CD8-positive, alpha-beta memory T cell (primary cell): ENCODE results near the gene TOMM5. TPM values are rescaled to one million over a fixed set of nuclear protein-coding genes. Genes with fewer than 3 reads are reported as not detected.

Experiments used
- CTCF ChIA-PET: fragments of 350-600 bp; sonication (Branson Sonifier 250); formaldehyde crosslinking; loops from one replicate; lab custom pipeline; 2021; ENCODE audit warnings: antibody characterized with exemption; lab: Charles Lee
- POLR2A ChIA-PET: fragments of 350-600 bp; sonication (Branson Sonifier 250); formaldehyde crosslinking; loops from one replicate; lab custom pipeline; 2021; ENCODE audit warnings: antibody characterized with exemption; lab: Charles Lee
- DNase-seq, 5 donors: peaks; one replicate each; pipeline versions ENCODE4 v3.0.0 to v3.0.0-alpha.2; 2020 to 2022; ENCODE audit warnings: mixed read lengths in 1 of 5
- H3K27ac ChIP-seq: one replicate; pipeline ENCODE4 v1.7.0; 2013; ENCODE audit warnings: low read depth, mild to moderate bottlenecking, low read length, moderate library complexity
- H3K27me3 ChIP-seq: 2 replicates; pipeline ENCODE4 v1.7.0; 2013; ENCODE audit warnings: low read length, mild to moderate bottlenecking; ENCODE audit not compliant: insufficient read depth, poor library complexity, severe bottlenecking
- H3K36me3 ChIP-seq: 2 replicates; pipeline ENCODE4 v1.7.0; 2013; ENCODE audit warnings: mild to moderate bottlenecking, low read length, moderate library complexity; ENCODE audit not compliant: insufficient read depth
- H3K4me1 ChIP-seq: 2 replicates; pipeline ENCODE4 v1.7.0; 2013; ENCODE audit warnings: mild to moderate bottlenecking, low read length, moderate library complexity; ENCODE audit not compliant: insufficient read depth
- H3K4me3 ChIP-seq: 2 replicates; pipeline ENCODE4 v1.7.0; 2013; ENCODE audit warnings: mild to moderate bottlenecking, low read length
- H3K9me3 ChIP-seq: 2 replicates; pipeline ENCODE4 v1.7.0; 2013; ENCODE audit warnings: mild to moderate bottlenecking, low read length
- H3K27ac Mint-ChIP-seq, 8 donors: one replicate each; pipeline ENCODE4 v1.8.0; 2020 to 2021; ENCODE audit warnings: mixed read lengths in 8 of 8, mild to moderate bottlenecking in 6 of 8, inconsistent platforms in 3 of 8, moderate library complexity in 3 of 8
- H3K27me3 Mint-ChIP-seq, 2 donors: one replicate each; pipeline ENCODE4 v1.8.0; 2020 to 2021; ENCODE audit warnings: mixed read lengths in 2 of 2, mild to moderate bottlenecking in 1 of 2, moderate library complexity in 1 of 2
- H3K36me3 Mint-ChIP-seq, 3 donors: one replicate each; pipeline ENCODE4 v1.8.0; 2020 to 2021; ENCODE audit warnings: mixed read lengths in 3 of 3, inconsistent platforms in 1 of 3, mild to moderate bottlenecking in 1 of 3
- H3K4me1 Mint-ChIP-seq, 3 donors: one replicate each; pipeline ENCODE4 v1.8.0; 2020 to 2021; ENCODE audit warnings: mixed read lengths in 3 of 3, inconsistent platforms in 1 of 3, mild to moderate bottlenecking in 1 of 3
- H3K4me3 Mint-ChIP-seq, 7 donors: one replicate each; pipeline ENCODE4 v1.8.0; 2020 to 2021; ENCODE audit warnings: mixed read lengths in 7 of 7, mild to moderate bottlenecking in 6 of 7, moderate library complexity in 4 of 7, inconsistent platforms in 2 of 7
- H3K9me3 Mint-ChIP-seq, 5 donors: one replicate each; pipeline ENCODE4 v1.8.0; 2020 to 2022; ENCODE audit warnings: mixed read lengths in 5 of 5, mild to moderate bottlenecking in 3 of 5, moderate library complexity in 2 of 5, inconsistent platforms in 1 of 5
- polyA plus RNA-seq: library from polyadenylated mRNA; unstranded; fragments of 300-500 nt; fragmentation: Illumina TruSeq; gene quantifications from one replicate; pipeline ENCODE4 v1.2.3, GENCODE V29; 2021
- total RNA-seq, 2 experiments: library from RNA; stranded (reverse); gene quantifications; one replicate each; pipeline ENCODE4 v1.2.3, GENCODE V29; 2021

The TOMM5 gene
- total and polyA plus RNA-seq, 3 experiments from 2014 or later = 200 to 227 (median 222) TPM

DNA sequence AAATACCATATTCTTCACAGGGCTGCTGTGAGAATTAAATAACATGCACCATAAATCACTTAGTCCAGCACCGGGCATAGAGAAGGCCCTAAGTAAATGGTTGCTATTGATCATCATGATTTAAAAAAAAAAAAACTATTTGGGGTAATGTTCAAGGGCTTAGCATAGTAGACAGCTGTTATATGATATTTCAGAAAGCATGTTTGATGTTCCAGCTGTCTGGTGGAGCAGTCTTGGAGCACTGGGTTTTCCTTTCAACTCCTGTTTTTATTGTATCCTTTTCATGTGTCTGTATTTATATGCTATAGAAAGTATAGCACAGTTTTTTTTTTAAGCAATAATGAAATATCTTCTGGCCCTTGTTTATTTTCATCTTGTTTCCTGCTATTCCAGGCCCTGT lies 28.0 kb upstream of the TOMM5 start:
- H3K36me3 ChIP-seq = no peaks in the 10 kb centered on the region
- Mint-ChIP-seq H3K27ac (no peak overlapping the region), H3K4me1 (no peaks in the 10 kb centered on the region), H3K36me3 (no peaks in the 10 kb centered on the region), H3K27me3 (peaks cover 8 to 15% of the 10 kb centered on the region in 2 donors), H3K9me3 (no peaks in the 10 kb centered on the region), H3K4me3 (no peak overlapping the region)
- H3K27me3 ChIP-seq = no peaks in the 10 kb centered on the region
- no peak for DNase-seq
- H3K9me3 ChIP-seq = no peaks in the 10 kb centered on the region
- CTCF ChIA-PET = no interaction called here
- H3K27ac ChIP-seq = no peak overlapping the region
- H3K4me3 ChIP-seq = no peak overlapping the region
- POLR2A ChIA-PET = no interaction called here
- no peaks in the 10 kb centered on the region for H3K4me1 ChIP-seq

DNA sequence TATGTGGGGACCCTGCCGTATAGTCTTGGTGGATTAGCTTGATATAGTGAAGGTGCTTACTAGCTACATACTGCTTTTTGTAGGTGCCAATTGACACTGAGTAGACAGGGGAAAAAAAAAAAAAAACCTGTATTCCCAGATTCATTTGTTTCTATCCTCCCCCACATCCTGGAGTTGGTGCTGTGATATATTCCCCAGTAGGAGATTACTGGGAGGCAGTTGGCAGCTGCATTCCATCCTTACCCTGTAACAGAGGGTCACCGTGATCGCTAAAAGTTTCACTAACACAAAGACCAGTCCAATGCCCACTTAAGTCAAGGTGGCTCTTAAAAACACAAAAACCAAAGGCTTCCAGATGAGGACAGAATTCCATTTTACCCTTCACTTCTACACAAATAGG lies 27.4 kb upstream of the TOMM5 start:
- H3K36me3 ChIP-seq = no peaks in the 10 kb centered on the region
- no peaks in the 10 kb centered on the region for H3K27me3 ChIP-seq
- Mint-ChIP-seq H3K4me3 (no peak overlapping the region), H3K9me3 (no peaks in the 10 kb centered on the region), H3K4me1 (no peaks in the 10 kb centered on the region), H3K36me3 (no peaks in the 10 kb centered on the region), H3K27me3 (peaks cover 8 to 15% of the 10 kb centered on the region in 2 donors), H3K27ac (peak overlapping the region in 1 of 8 donors; percentile 17)
- no peak overlapping the region for H3K27ac ChIP-seq
- ChIA-PET POLR2A (no interaction called here), CTCF (no interaction called here)
- no peaks in the 10 kb centered on the region for H3K4me1 ChIP-seq
- H3K9me3 ChIP-seq = no peaks in the 10 kb centered on the region
- DNase-seq = no peak
- H3K4me3 ChIP-seq = no peak overlapping the region

- H3K27me3 ChIP-seq = no peaks in the 10 kb centered on the region
- Mint-ChIP-seq H3K27ac (no peak overlapping the region), H3K36me3 (no peaks in the 10 kb centered on the region), H3K27me3 (peaks cover 8 to 15% of the 10 kb centered on the region in 2 donors), H3K9me3 (no peaks in the 10 kb centered on the region), H3K4me3 (no peak overlapping the region), H3K4me1 (no peaks in the 10 kb centered on the region)
- no peaks in the 10 kb centered on the region for H3K36me3 ChIP-seq
- H3K9me3 ChIP-seq = no peaks in the 10 kb centered on the region
- H3K4me3 ChIP-seq = no peak overlapping the region
- POLR2A ChIA-PET = no interaction called here
- CTCF ChIA-PET = no interaction called here
- DNase-seq = no peak
- H3K4me1 ChIP-seq = no peaks in the 10 kb centered on the region
- no peak overlapping the region for H3K27ac ChIP-seq
These were observed 26.4 kb upstream of the TOMM5 start for GRCh38 chr9:37618817-37619216.

DNA sequence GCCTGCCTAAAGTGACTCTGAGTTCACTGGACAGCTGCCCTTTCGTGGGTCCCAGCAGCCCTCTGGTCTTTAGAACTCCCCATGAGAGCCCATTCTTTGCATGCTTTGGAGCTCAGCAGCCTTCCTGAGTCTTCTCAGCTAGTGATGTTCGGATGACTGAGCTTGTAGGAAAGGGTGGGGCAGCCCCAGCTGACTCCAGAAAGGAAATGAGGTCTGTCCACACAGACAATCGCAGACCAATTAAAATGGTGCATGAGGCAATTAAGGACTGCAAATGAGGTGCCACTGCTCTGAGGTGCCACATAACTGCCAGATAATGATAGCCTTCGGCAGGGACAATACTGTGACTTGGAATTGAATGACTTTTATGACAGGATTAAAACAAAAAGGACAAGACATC lies 25.4 kb upstream of the TOMM5 start:
- Mint-ChIP-seq H3K27ac (no peak overlapping the region), H3K4me3 (no peak overlapping the region), H3K4me1 (no peaks in the 10 kb centered on the region), H3K27me3 (peaks cover 8 to 19% of the 10 kb centered on the region in 2 donors), H3K36me3 (no peaks in the 10 kb centered on the region), H3K9me3 (no peaks in the 10 kb centered on the region)
- Histone ChIP-seq H3K27ac (no peak overlapping the region), H3K4me3 (no peak overlapping the region), H3K36me3 (no peaks in the 10 kb centered on the region), H3K27me3 (no peaks in the 10 kb centered on the region), H3K9me3 (no peaks in the 10 kb centered on the region), H3K4me1 (no peaks in the 10 kb centered on the region)
- ChIA-PET CTCF (no interaction called here), POLR2A (no interaction called here)
- no peak for DNase-seq

- H3K9me3 Mint-ChIP-seq = no peaks in the 10 kb centered on the region
- Histone ChIP-seq H3K36me3 (no peaks in the 10 kb centered on the region), H3K4me1 (no peaks in the 10 kb centered on the region), H3K4me3 (no peak overlapping the region), H3K9me3 (no peaks in the 10 kb centered on the region), H3K27ac (no peak overlapping the region), H3K27me3 (no peaks in the 10 kb centered on the region)
- no peak overlapping the region for H3K27ac Mint-ChIP-seq
- no peaks in the 10 kb centered on the region for H3K4me1 Mint-ChIP-seq
- POLR2A ChIA-PET = no interaction called here
- DNase-seq = no peak
- CTCF ChIA-PET = no interaction called here
- H3K36me3 Mint-ChIP-seq = no peaks in the 10 kb centered on the region
- H3K27me3 Mint-ChIP-seq = peaks cover 8 to 23% of the 10 kb centered on the region in 2 donors
- H3K4me3 Mint-ChIP-seq = no peak overlapping the region
These were observed 24.8 kb upstream of the TOMM5 start for GRCh38 chr9:37617161-37617560.

DNA sequence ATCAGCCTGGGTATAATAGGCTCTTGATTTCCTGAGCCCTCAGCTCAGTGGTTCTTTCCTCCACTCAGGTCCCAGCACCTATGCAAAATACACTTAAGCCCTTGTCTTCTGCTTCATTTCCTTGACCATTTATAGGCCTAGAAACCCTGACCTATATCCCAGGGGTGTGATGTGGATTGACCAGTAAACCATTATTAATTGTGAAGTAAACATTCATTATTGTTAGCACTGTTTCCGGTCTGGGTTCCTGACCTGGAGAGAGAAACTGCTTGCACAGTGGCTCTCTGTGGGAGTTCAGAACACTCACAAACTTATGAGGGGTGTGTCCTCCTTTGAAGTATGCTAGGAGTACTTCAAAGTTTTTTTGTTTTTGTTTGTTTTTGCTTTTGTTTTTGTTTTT lies 19.6 kb upstream of the TOMM5 start:
- ChIA-PET CTCF (interaction anchor here (1.0 kb wide), 1 partner anchor 10 kb away, joined by 3 read pairs; no protein-coding TSS in a partner anchor), POLR2A (no interaction called here)
- Mint-ChIP-seq H3K4me3 (no peak overlapping the region), H3K4me1 (peaks cover 0 to 13% (median 0%) of the 10 kb centered on the region in 3 donors), H3K27me3 (peaks cover 2 to 36% of the 10 kb centered on the region in 2 donors), H3K9me3 (no peaks in the 10 kb centered on the region), H3K36me3 (no peaks in the 10 kb centered on the region), H3K27ac (no peak overlapping the region)
- Histone ChIP-seq H3K27ac (no peak overlapping the region), H3K9me3 (no peaks in the 10 kb centered on the region), H3K4me1 (no peaks in the 10 kb centered on the region), H3K36me3 (no peaks in the 10 kb centered on the region), H3K4me3 (no peak overlapping the region), H3K27me3 (no peaks in the 10 kb centered on the region)
- no peak for DNase-seq

- Histone ChIP-seq H3K9me3 (no peaks in the 10 kb centered on the region), H3K27ac (no peak overlapping the region), H3K4me3 (no peak overlapping the region), H3K36me3 (no peaks in the 10 kb centered on the region), H3K4me1 (no peaks in the 10 kb centered on the region), H3K27me3 (no peaks in the 10 kb centered on the region)
- Mint-ChIP-seq H3K36me3 (no peaks in the 10 kb centered on the region), H3K4me3 (no peak overlapping the region), H3K9me3 (no peaks in the 10 kb centered on the region), H3K27me3 (peaks cover 3 to 36% of the 10 kb centered on the region in 2 donors), H3K4me1 (peaks cover 0 to 13% (median 0%) of the 10 kb centered on the region in 3 donors), H3K27ac (no peak overlapping the region)
- no peak for DNase-seq
- POLR2A ChIA-PET = no interaction called here
- CTCF ChIA-PET = interaction anchor here (1.0 kb wide), 1 partner anchor 9 kb away, joined by 3 read pairs; no protein-coding TSS in a partner anchor
These were observed 18.6 kb upstream of the TOMM5 start for GRCh38 chr9:37611014-37611413.

DNA sequence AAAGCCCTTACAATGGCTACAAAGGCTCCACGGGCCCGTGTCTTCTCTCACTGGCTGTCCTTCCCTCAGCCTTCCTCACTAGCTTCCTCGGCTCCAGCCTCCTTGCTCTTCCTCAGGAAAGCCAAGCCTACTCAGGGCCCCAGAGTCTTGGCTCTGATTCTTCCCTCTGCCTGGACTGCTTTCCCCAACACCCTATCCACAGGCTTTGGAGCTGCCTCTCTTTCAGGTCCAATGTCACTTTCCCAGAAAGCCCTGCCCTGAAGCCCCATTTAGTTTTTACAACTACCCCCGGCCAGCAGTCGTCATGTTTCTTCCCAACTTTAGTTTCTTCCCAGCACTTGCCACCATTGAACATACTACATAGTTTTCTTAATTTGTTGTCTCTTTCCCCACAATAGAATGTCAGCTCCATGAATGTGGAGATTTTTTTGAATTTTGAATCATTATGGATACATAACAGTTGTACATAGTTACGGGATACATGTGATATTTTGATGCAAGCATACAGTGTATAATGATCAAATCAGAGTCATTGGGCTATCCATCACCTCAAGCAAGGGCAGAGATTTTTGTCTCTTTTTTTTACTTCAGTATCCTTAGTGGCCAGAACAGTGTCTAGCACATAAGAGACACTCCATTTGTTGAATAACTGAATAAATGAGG lies 17.5 kb upstream of the TOMM5 start:
- Histone ChIP-seq H3K27ac (no peak overlapping the region), H3K4me3 (no peak overlapping the region), H3K36me3 (no peaks in the 10 kb centered on the region), H3K9me3 (no peaks in the 10 kb centered on the region), H3K27me3 (no peaks in the 10 kb centered on the region), H3K4me1 (no peaks in the 10 kb centered on the region)
- POLR2A ChIA-PET = no interaction called here
- no peak overlapping the region for H3K4me3 Mint-ChIP-seq
- DNase-seq = no peak
- peaks cover 0 to 13% (median 0%) of the 10 kb centered on the region in 3 donors for H3K4me1 Mint-ChIP-seq
- H3K9me3 Mint-ChIP-seq = no peaks in the 10 kb centered on the region
- peak overlapping the region in 1 of 8 donors; percentile 2 for H3K27ac Mint-ChIP-seq
- peaks cover 3 to 38% of the 10 kb centered on the region in 2 donors for H3K27me3 Mint-ChIP-seq
- H3K36me3 Mint-ChIP-seq = no peaks in the 10 kb centered on the region
- CTCF ChIA-PET = interaction anchor here (1.6 kb wide), 1 partner anchor 15 kb away, joined by 3 read pairs; no protein-coding TSS in a partner anchor
